Measurements from ENCODE around the gene PRDX5. TPM values are rescaled to one million over a fixed set of nuclear protein-coding genes. Genes with fewer than 3 reads are reported as not detected.
A peak's percentile ranks its signal among the peaks of the same experiment; 100 is the strongest.

PRDX5 gene
- total RNA-seq, 1 donor from 2014 or later = 217 TPM

- no peak for DNase-seq (ENCODE audit: low read depth in 2 of 2)
These were observed 29.4 kb downstream of the PRDX5 start for GRCh38 chr11:64347193-64347867.

- DNase-seq (ENCODE audit: low read depth in 2 of 2) = peak in 1 of 2 donors; percentile 54
These were observed 30.6 kb downstream of the PRDX5 start for GRCh38 chr11:64348383-64349024.

DNA sequence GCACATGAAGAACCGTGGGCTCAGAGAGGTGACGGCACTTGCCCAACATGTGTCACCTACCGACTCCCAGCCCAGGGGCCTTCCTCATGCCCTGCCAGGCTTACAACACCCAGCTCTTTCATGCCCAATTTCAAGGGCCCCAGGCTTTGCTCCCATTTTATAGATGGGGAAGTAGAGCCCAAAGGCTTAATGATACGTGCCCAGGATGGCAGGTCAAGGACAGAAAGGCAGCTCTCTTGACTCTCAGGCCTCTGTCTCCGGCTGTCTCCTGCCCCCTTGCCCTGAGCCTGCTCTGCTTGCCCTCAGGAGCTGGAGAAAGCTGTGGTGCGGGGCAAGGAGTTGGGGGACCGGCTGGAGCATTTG, 31.1 kb downstream of the PRDX5 start:
- DNase-seq (ENCODE audit: low read depth in 2 of 2) = no peak

GRCh38 chr11:64349404-64349803, 31.5 kb downstream of the PRDX5 start:
- DNase-seq (ENCODE audit: low read depth in 2 of 2) = no peak

DNA sequence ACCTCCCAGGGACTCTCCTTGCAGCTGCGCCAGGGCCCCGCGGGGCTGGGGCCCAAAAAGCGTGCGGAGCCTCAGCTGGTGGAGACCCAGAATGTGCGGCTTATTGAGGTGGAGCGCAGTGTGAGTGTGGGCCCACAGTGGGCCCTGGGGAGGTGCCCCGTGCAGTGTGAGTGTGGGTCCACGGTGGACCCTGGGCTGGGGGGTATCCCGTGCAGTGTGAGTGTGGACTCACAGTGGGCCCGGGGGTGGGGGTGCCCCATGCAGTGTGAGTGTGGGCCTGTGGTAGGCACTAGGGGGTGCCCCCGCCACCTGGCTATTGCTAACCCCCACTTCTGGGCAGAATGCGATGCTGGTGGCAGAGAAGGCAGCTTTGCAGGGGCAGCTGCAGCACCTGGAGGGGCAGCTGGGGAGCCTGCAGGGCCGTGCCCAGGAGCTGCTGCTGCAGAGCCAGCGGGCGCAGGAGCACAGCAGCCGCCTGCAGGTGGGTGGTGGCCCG, 33.3 kb downstream of the PRDX5 start:
- no peak for DNase-seq (ENCODE audit: low read depth in 2 of 2)

GRCh38 chr11:64352099-64352994, 34.4 kb downstream of the PRDX5 start:
- DNase-seq (ENCODE audit: low read depth in 2 of 2) = no peak

- DNase-seq (ENCODE audit: low read depth in 2 of 2) = no peak
These were observed 35.2 kb downstream of the PRDX5 start for GRCh38 chr11:64352995-64353714.

DNA sequence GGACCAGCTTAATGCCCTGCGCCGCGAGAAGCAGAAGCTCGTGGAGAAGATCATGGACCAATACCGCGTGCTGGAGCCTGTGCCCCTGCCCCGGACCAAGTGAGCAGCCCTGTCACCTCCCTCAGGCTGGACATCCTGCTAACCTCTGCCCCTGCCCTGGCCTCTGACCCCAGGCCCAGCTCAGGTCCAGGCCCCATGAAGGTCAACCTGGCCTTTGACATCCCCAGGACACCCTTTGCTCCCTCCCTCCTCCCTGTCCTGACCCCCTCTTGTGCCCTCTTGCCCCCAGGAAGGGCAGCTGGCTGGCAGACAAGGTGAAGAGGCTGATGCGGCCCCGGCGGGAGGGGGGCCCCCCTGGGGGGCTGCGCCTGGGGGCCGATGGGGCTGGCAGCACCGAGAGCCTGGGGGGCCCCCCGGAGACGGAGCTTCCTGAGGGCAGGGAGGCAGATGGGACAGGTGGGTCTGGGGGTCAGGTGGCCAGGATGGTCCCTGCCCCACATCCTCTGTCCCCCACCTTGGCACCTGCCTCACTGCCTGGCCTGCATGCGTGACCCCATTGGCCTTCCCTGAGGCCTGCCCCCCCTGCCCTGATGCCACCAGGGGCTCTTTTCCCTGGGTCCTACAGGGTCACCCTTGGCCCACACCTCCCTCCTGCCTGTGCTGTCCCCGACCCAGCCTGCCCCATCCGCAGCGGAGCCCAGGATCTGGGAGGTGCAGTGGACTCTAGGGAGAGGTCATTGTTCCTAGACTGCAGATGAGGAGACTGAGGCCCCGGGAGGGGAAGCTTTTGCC, 36.0 kb downstream of the PRDX5 start:
- no peak for DNase-seq (ENCODE audit: low read depth in 2 of 2)

- DNase-seq (ENCODE audit: low read depth in 2 of 2) = peak; percentile 61 to 84
These were observed 37.4 kb downstream of the PRDX5 start for GRCh38 chr11:64355078-64355940.

- peak in 1 of 2 donors; percentile 50 for DNase-seq (ENCODE audit: low read depth in 2 of 2)
These were observed 38.8 kb downstream of the PRDX5 start for GRCh38 chr11:64356498-64357411.

- DNase-seq (ENCODE audit: low read depth in 2 of 2) = no peak
These were observed 39.5 kb downstream of the PRDX5 start for GRCh38 chr11:64357446-64357845.

- DNase-seq (ENCODE audit: low read depth in 2 of 2) = no peak
These were observed 40.1 kb downstream of the PRDX5 start for GRCh38 chr11:64357904-64358535.

- no peak for DNase-seq (ENCODE audit: low read depth in 2 of 2)
These were observed 40.6 kb downstream of the PRDX5 start for GRCh38 chr11:64358536-64358906.

DNA sequence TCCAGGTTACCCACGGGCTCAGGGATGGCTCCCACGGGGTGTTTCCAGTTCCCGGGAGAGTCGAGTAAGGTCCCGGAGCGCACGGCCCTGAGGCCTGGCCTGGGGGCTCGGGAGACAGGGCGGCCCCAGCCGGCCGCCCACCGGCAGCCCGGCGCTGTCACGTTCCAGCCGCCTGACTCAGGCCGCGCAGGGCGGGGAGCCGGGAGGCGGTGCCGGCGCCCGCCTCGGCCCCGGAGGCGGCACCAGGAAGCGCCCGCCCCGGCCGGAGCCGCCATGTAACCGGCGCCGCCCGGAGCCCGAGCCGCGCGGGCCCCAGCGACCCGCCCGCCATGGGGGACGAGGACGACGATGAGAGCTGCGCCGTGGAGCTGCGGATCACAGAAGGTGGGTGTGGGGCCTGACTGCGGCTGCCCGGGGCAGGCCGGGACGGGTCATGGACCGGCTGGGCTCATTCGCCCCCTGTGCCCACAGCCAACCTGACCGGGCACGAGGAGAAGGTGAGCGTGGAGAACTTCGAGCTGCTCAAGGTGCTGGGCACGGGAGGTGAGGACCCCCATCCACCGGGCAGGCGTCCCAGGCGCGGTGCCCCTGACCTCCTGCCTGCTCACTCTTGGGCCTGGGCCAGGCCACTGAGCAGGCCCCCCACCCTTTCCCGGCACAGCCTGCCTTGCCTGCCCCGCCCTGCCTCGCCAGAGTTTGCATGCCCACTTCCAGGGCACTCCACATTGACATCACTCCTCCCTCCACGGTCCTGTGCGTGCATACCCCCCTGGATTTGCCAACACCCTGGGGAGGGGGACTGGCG, 41.2 kb downstream of the PRDX5 start, which contains the start of gene RPS6KA4:
TSS of gene RPS6KA4 (plus strand) at position 256 of the 805 bp plus-strand sequence. CDS start at position 330, 74 bp downstream.
- DNase-seq (ENCODE audit: low read depth in 2 of 2) = peak in 1 of 2 donors; percentile 71

- no peak for DNase-seq (ENCODE audit: low read depth in 2 of 2)
These were observed 42.0 kb downstream of the PRDX5 start for GRCh38 chr11:64359712-64360445.

GRCh38 chr11:64360448-64360921, 42.6 kb downstream of the PRDX5 start:
- DNase-seq (ENCODE audit: low read depth in 2 of 2) = no peak
